GM13977 (cell line): ENCODE results near the gene SOCS3.

Experiments
- DNase-seq: peaks from one replicate; pipeline ENCODE4 v3.0.0; 2012; ENCODE audit warnings: low spot score
- CTCF ChIP-seq: IDR thresholded peaks from 2 replicates; pipeline ENCODE4 v1.5.1; 2012; ENCODE audit warnings: mild to moderate bottlenecking, control low read depth; ENCODE audit not compliant: insufficient read depth; ENCODE audit errors: extremely low read depth, missing control alignments
- in situ Hi-C: fragments of 300-500 bp; cut with MboI; formaldehyde crosslinking; loops from one replicate; pipeline ENCODE4 v1.12.0; 2022; ENCODE audit warnings: low sequenced_read_pairs, low pct_unique_long_range_greater_than_20kb, mixed read lengths, inconsistent platforms; ENCODE audit not compliant: unreplicated experiment

The SOCS3 gene

DNA sequence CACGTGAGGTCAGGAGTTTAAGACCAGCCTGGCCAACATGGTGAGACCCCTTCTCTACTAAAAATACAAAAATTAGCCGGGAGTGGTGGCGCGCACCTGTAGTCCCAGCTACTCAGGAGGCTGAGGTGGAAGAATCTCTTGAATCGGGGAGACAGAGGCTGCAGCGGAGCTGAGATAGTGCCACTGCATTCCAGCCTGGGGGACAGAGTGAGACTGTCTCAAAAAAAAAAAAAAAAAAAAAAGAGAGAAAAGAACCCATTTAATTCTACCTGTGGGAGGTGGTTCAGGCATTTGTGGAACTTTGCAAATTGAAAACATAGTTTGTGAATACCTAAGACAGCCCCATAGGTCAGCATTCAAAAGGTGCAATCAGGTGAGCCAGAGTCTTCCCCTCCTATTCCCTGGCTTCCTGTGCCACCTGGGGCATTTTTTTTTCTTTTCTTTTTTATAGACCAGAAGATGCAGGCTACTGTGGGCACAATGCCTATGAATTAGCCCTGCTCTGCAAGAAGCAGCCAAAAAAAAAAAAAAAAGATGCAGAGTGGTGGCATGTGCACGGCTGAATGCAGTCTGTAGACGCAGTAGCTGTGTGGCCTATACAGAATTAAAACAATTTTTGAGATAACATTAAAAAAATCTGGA lies 9.1 kb upstream of the SOCS3 start:
- no peak for DNase-seq
- no peak for TF ChIP-seq CTCF
- in situ Hi-C loops: no loop called here

GRCh38 chr17:78368348-78368747 lies 8.5 kb upstream of the SOCS3 start:
- no peak for DNase-seq
- TF ChIP-seq CTCF: no peak
- in situ Hi-C loops: no loop called here

DNA sequence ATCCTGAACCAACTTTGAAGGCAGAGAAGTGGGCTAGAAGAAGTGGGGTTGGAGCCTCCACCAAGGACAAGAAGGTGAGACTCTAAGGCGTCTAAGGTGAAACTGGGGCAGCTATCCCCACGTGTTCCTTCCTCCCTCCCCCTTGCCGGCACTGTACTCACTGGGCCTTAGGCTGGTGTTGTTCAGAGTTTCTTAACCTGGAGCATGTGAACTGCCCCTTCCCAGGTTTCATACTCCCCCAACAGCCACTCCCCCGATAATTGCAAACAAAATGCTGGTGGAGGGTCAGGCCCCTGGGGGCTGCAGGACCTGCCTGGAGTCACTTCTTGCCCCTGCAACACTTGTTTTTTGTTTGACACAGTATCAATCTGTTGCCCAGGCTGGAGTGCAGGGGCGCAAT lies 7.3 kb upstream of the SOCS3 start:
- in situ Hi-C loops: no loop called here
- no peak for TF ChIP-seq CTCF
- DNase-seq: no peak

DNA sequence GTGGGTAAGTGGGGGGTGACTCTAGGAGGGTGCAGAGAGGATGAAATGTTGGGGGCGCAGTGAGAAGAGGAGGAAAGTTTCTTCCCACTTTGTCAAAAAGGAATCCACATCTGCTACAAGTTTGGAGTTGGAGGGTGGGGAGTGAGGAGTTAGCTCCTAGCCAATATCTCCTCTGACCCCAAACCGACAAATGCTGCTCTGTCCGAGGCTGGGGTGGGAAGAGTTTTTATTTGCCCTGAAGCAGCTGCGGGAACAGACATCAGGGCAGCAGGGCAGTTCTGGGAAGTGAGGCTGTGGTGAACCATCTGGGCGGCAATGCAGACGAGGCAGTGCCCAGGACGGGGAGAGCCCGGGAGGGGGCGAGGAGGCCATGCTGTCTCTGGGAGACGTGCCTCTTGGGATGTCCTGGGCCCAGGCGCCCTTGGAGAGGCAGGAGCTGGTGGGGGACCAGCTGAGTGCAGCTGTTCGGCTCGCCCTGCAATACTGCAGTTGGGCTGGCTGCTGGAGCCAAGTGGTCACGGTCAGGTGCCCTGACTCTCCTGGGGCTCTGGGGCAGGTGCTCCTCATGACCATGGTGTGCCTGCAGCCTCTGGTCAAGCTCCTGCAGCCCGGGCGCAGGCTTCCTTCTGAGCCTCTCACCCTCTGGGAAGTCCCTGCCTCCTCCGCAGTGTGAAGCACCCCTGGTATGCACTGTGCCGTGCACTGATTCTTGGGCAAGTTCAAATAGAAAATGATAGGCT lies 6.4 kb upstream of the SOCS3 start:
- no peak for TF ChIP-seq CTCF
- in situ Hi-C loops: no loop called here
- no peak for DNase-seq

DNA sequence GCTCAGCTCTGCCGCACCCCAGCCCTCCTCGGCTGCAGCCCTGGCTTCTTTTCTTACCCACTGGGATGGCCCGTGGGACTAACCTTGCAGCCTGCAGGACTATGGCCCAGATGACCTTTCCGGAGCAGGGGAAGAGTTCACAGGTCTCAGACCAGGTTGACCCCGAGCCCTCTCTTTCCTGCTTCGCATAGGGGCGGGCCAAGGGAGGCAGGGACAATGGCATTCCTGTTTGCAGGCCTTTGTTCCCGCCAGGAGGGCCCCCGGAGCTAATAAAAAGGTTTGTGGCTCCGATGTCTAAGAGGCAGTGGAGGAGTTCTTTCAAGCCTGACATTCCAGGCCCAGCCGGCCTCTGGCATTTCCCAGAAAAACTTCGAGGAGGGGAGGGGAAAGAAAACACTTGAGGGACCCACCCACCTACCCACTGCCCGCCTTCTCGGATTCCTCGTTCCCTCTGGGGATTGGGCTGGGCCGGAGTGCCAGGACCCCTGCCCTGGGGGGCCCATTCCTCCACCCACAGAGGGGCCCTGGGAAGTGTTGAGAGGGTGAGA lies 5.8 kb upstream of the SOCS3 start:
- no peak for DNase-seq
- TF ChIP-seq CTCF: no peak
- in situ Hi-C loops: no loop called here

- DNase-seq: no peak
Observed at GRCh38 chr17:78364436-78365281, 4.8 kb upstream of the SOCS3 start.

More at GRCh38 chr17:78364436-78365281, 4.8 kb upstream of the SOCS3 start:
- in situ Hi-C loops: no loop called here
- no peak for TF ChIP-seq CTCF
